ENCODE data around the gene RPSA. TPM values are rescaled to one million over a fixed set of nuclear protein-coding genes. Genes with fewer than 3 reads are reported as not detected.
A peak's percentile ranks its signal among the peaks of the same experiment; 100 is the strongest.

Gene RPSA
- polyA plus RNA-seq, 2 of the 4 experiments (the other 2 are of a cell fraction): 2,484 to 3,141 TPM

DNA sequence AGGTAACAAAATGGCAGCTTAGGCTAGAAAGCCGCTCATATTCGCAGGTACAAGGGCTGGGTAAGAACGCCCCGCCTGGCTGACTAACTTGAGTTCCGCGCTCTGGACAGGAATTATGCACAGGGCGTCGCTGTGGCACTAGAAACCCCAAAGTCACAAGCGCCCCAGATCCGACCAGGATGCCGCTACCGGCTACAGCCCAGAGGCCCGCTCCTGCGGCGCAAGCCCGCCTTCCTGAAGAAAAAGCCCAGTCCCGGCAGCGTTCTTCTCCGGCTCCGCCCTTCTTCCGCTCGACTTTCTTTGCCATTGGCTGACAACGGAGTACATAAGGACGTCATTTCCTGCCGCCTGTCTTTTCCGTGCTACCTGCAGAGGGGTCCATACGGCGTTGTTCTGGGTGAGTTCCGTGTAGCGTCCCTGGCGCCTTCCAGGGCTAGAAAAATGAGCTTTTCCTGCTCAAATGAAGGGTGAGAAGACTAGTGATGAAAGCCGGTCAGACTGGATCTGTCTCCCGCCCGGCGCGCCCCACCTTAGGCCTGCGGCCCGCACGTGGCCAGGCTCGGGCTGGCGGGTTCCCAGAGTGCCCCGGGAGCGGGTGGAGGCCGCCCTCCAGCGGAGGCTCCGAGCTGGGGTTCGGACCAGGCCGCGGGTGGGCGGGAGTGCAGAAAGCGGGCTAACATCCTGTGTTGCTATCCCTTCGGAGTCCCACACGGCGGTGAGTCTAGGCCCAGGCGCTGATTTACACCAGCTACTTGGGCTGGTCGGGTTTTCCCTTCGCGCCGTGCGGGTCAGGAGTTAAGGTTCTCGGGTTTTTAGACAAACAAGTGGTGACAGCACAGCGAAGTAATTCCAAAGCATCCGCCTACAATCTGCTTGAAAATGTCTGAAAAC is at the start of gene RPSA (continued):
- TF ChIP-seq JUNB (IDR thresholded peaks at IDR 0.05) (no peak), RARB (CRISPR knock-in tag; IDR thresholded peaks at IDR 0.05) (no peak), TFCP2L1 (CRISPR knock-in tag; IDR thresholded peaks at IDR 0.05) (peak; percentile 49), CBX8 (IDR thresholded peaks at IDR 0.05) (no peak; the same call in 1 of the 2 replicates), CEBPB (IDR thresholded peaks at IDR 0.05) (no peak), CHD2 (IDR thresholded peaks at IDR 0.05; ENCODE audit: low read length, partially characterized antibody) (peak; percentile 27), RAD21 (conservative IDR thresholded peaks at IDR 0.05 in 1 of 2, IDR thresholded peaks at IDR 0.05 in 1 of 2) (peak; percentile 16 to 30; a peak in 3 of 5 replicates), CHD4 (IDR thresholded peaks at IDR 0.05; ENCODE audit: borderline replicate concordance) (no peak), JUN (IDR thresholded peaks at IDR 0.05) (peak; percentile 97 to 100), FOSL2 (IDR thresholded peaks at IDR 0.05) (no peak), FOSL2 (CRISPR knock-in tag; IDR thresholded peaks at IDR 0.05) (no peak; the same call in 1 of the 2 replicates), RNF2 (IDR thresholded peaks at IDR 0.05; ENCODE audit: borderline replicate concordance, low read depth) (no peak), NPAS2 (CRISPR knock-in tag; IDR thresholded peaks at IDR 0.05; ENCODE audit: borderline replicate concordance) (0 out of 2 replicates have a peak, but pooled peaks have one; percentile 24), BHLHE40 (IDR thresholded peaks at IDR 0.05; ENCODE audit: low read depth, low read length) (no peak), HES2 (IDR thresholded peaks at IDR 0.05) (no peak), HMGXB4 (CRISPR knock-in tag; IDR thresholded peaks at IDR 0.05; ENCODE audit: borderline replicate concordance) (peak; percentile 54; the same call in 1 of the 2 replicates), KDM1A (IDR thresholded peaks at IDR 0.05; ENCODE audit: low read depth) (no peak), PHF8 (IDR thresholded peaks at IDR 0.05; ENCODE audit: borderline replicate concordance, low read depth) (peak; percentile 100), NR3C1 (IDR thresholded peaks at IDR 0.05) (no peak), EHMT2 (IDR thresholded peaks at IDR 0.05; ENCODE audit: low read depth) (no peak), PBX3 (IDR thresholded peaks at IDR 0.05) (no peak)
- TF ChIP-seq, protein P1, sequence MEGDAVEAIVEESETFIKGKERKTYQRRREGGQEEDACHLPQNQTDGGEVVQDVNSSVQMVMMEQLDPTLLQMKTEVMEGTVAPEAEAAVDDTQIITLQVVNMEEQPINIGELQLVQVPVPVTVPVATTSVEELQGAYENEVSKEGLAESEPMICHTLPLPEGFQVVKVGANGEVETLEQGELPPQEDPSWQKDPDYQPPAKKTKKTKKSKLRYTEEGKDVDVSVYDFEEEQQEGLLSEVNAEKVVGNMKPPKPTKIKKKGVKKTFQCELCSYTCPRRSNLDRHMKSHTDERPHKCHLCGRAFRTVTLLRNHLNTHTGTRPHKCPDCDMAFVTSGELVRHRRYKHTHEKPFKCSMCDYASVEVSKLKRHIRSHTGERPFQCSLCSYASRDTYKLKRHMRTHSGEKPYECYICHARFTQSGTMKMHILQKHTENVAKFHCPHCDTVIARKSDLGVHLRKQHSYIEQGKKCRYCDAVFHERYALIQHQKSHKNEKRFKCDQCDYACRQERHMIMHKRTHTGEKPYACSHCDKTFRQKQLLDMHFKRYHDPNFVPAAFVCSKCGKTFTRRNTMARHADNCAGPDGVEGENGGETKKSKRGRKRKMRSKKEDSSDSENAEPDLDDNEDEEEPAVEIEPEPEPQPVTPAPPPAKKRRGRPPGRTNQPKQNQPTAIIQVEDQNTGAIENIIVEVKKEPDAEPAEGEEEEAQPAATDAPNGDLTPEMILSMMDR (IDR thresholded peaks at IDR 0.05): peak; percentile 5; the same call in 1 of the 3 replicates
- TF ChIP-seq, protein P2, sequence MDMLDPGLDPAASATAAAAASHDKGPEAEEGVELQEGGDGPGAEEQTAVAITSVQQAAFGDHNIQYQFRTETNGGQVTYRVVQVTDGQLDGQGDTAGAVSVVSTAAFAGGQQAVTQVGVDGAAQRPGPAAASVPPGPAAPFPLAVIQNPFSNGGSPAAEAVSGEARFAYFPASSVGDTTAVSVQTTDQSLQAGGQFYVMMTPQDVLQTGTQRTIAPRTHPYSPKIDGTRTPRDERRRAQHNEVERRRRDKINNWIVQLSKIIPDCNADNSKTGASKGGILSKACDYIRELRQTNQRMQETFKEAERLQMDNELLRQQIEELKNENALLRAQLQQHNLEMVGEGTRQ (IDR thresholded peaks at IDR 0.05): peak; percentile 56
- TF ChIP-seq, protein P3, sequence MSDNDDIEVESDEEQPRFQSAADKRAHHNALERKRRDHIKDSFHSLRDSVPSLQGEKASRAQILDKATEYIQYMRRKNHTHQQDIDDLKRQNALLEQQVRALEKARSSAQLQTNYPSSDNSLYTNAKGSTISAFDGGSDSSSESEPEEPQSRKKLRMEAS (IDR thresholded peaks at IDR 0.05): peak; percentile 99
